ENCODE data around the gene CYP24A1. TPM values are rescaled to one million over a fixed set of nuclear protein-coding genes. Genes with fewer than 3 reads are reported as not detected.

The CYP24A1 gene
- total and polyA plus RNA-seq, 2 donors (not counting 3 experiments of a cell fraction or from before 2014, with no cell fraction given) = not detected

DNA sequence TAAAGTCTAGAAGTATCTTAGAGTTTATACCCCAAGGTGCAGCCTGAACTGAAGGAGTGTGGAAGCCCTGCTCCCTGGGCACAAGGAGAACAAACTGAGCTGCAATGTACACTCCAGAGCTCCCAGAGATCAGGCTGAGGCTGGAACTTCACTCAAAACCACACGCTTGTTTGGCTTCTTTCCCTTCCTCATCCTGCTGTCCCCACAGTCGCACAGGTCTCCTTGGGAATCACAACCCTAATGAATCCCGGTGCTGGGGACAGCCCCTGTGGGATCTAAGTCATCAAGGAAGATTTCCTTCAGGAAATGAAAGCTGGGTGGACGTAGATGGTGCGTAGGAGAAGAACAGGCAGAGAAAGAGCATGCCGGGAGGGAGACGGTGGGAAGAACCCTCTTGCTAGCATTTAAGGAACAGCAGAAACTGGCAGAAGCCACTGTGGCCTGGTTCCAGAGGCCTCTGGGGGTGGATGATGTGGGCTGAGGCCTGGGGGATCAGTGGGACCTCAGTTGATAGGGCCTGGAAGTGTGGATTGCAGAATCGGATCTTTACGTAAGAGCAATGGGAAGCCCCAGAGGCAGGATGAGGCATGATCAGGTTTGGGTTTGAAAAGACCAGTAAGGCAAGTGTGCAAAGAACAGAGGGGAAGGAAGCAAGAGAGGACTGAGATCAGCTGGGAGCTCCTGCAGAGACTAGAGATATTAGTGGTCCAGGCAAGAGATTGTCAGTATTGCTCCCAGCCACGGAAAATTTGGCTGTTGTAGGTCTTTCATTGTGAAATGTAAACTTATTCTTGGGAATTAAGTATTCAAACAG is 21.4 kb downstream of the CYP24A1 start:
- no peaks in the 10 kb centered on the region for H3K36me3 ChIP-seq (ENCODE audit: control insufficient read depth in 2 of 2, extremely low read depth in 1 of 2, insufficient read depth in 2 of 2, low read length in 2 of 2)
- dilution Hi-C loops (cut with MboI; ENCODE audit: extremely low pct_ligation_motif_present, low sequenced_read_pairs) = no loop called here
- no peak overlapping the region for H3K27ac ChIP-seq (ENCODE audit: insufficient read depth, low read depth, low read length)
- no peak overlapping the region for H3K4me3 ChIP-seq (replicated peaks in 1 of 3; ENCODE audit: insufficient read depth in 1 of 3, low read depth in 1 of 3, low read length in 3 of 3)
- H3K9me1 ChIP-seq (replicated peaks; ENCODE audit: control insufficient read depth, extremely low read depth, insufficient read depth, low read length) = no peaks in the 10 kb centered on the region
- CTCF ChIA-PET = no interaction called here
- no peaks in the 10 kb centered on the region for H3K4me1 ChIP-seq (ENCODE audit: control insufficient read depth, extremely low read depth, insufficient read depth, low read length)
- H3K9ac ChIP-seq (replicated peaks; ENCODE audit: extremely low read depth, insufficient read depth, low read length) = no peak overlapping the region
- intact Hi-C loops (cut with micrococcal nuclease) = no loop called here
- H3K4me2 ChIP-seq (ENCODE audit: insufficient read depth, low read length) = no peak overlapping the region
- TF ChIP-seq FOS (IDR thresholded peaks at IDR 0.05; ENCODE audit: borderline replicate concordance, insufficient read depth, low read length) (no peak), MYC (IDR thresholded peaks at IDR 0.05; ENCODE audit: low read depth, low read length) (no peak), GATA2 (IDR thresholded peaks at IDR 0.05; ENCODE audit: insufficient read depth, insufficient read length, low read depth, low read length) (no peak), POLR2AphosphoS5 (IDR thresholded peaks at IDR 0.05; ENCODE audit: insufficient read depth, low read depth, low read length) (no peak), POLR2A (IDR thresholded peaks at IDR 0.05; ENCODE audit: low read depth, low read length) (no peak), EZH2 (IDR thresholded peaks at IDR 0.05; ENCODE audit: borderline replicate concordance, low read depth, low read length, severe bottlenecking) (no peak), JUN (IDR thresholded peaks at IDR 0.05; ENCODE audit: borderline replicate concordance, insufficient read depth, insufficient read length, low read depth) (no peak)
- TF ChIP-seq, protein P1, sequence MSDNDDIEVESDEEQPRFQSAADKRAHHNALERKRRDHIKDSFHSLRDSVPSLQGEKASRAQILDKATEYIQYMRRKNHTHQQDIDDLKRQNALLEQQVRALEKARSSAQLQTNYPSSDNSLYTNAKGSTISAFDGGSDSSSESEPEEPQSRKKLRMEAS (IDR thresholded peaks at IDR 0.05; ENCODE audit: insufficient read depth, insufficient read length) = no peak
- TF ChIP-seq, protein P2, sequence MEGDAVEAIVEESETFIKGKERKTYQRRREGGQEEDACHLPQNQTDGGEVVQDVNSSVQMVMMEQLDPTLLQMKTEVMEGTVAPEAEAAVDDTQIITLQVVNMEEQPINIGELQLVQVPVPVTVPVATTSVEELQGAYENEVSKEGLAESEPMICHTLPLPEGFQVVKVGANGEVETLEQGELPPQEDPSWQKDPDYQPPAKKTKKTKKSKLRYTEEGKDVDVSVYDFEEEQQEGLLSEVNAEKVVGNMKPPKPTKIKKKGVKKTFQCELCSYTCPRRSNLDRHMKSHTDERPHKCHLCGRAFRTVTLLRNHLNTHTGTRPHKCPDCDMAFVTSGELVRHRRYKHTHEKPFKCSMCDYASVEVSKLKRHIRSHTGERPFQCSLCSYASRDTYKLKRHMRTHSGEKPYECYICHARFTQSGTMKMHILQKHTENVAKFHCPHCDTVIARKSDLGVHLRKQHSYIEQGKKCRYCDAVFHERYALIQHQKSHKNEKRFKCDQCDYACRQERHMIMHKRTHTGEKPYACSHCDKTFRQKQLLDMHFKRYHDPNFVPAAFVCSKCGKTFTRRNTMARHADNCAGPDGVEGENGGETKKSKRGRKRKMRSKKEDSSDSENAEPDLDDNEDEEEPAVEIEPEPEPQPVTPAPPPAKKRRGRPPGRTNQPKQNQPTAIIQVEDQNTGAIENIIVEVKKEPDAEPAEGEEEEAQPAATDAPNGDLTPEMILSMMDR (IDR thresholded peaks at IDR 0.05; ENCODE audit: extremely low read depth in 1 of 2, insufficient read depth in 1 of 2, low read depth in 1 of 2, low read length in 2 of 2) = no peak
- no peak for FAIRE-seq
- no peaks in the 10 kb centered on the region for H3K27me3 ChIP-seq (ENCODE audit: control insufficient read depth in 2 of 2, insufficient read depth in 2 of 2, low read length in 2 of 2)
- POLR2A ChIA-PET = no interaction called here
- H2AFZ ChIP-seq (ENCODE audit: low read depth, low read length) = no peak overlapping the region
- no peaks in the 10 kb centered on the region for H4K20me1 ChIP-seq (replicated peaks; ENCODE audit: control insufficient read depth, extremely low read depth, insufficient read depth, low read length)
- BruUV-seq (replicated peaks) = no TSS peak
- H3K79me2 ChIP-seq (ENCODE audit: control insufficient read depth, insufficient read depth, low read length) = no peaks in the 10 kb centered on the region
- no peaks in the 10 kb centered on the region for H3K9me3 ChIP-seq (replicated peaks; ENCODE audit: control insufficient read depth, insufficient read depth, low read length)
- DNase-seq (ENCODE audit: low read depth, low spot score) = no peak
